Activated CD8-positive, alpha-beta memory T cell treated with anti-CD3 and anti-CD28 coated beads for 48 hours (primary cell): ENCODE data around the gene SYN1.
"Not testable (repeated sequence)": the region's sequence is repeated elsewhere in the genome, so short reads cannot be mapped to it uniquely, and the experiment has no call there.

Source experiments
- DNase-seq, 3 experiments: peaks; one replicate each; pipeline ENCODE4 v3.0.0-alpha.2; 2020; ENCODE audit warnings: low read depth in 2 of 3, low spot score in 2 of 3

SYN1 gene

GRCh38 chrX:47619486-47620302, at the start of gene SYN1:
SYN1 (minus strand) TSS chrX:47619857; CDS start chrX:47619728, 129 bp downstream.
- peak; percentile 29 to 62 (median 44) for DNase-seq

GRCh38 chrX:47665797-47666196, 46.1 kb upstream of the SYN1 start:
- not testable (repeated sequence) for DNase-seq

- DNase-seq, result no peak
Measured at GRCh38 chrX:47664737-47665136, 45.1 kb upstream of the SYN1 start.

- no peak for DNase-seq
Measured at GRCh38 chrX:47662144-47662657, 42.5 kb upstream of the SYN1 start.

- no peak for DNase-seq
Measured at GRCh38 chrX:47661539-47661938, 41.9 kb upstream of the SYN1 start.

- DNase-seq, result no peak
Measured at GRCh38 chrX:47659421-47659726, 39.7 kb upstream of the SYN1 start.

DNA sequence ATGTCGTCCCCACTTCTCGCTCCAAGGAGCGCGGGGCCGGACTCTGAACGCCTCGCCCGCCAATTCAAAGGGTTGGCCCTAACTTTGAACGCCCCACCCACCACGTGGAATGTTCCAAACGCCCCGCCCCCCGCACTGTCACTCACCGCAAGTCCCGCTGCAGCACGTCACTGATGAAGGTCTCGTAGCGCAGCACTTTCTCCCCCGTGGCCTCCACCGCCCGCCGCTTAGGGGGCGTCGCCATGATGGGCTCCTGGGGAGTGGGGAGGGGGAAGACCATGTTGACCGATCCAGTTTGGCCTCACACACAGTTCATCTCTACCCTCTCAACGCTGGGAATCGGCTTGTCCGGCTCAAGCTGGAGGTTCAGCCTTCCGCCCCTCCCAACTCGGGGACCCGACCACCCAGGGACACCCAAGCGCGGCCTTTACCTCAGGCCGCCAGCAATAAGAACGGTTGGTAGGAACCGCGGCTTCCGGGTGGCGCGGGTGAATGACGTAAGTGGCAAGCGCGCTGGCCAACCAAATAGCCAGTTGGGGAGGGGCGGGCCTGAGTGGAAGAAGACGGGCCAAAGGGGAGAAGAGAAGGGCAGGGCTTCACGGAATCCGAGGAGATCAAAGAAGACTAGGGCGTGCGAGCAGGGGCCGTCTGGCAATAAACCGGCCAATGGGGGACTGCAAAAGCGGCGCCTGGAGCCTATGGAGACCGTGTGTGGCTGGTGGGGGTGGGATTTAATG, 39.2 kb upstream of the SYN1 start, which contains the start of gene UXT:
Gene UXT (minus strand): TSS at position 497 of the 737 bp plus-strand sequence. CDS start 253 bp downstream, at position 244.
- DNase-seq, result peak; percentile 74 to 79 (median 76)

DNA sequence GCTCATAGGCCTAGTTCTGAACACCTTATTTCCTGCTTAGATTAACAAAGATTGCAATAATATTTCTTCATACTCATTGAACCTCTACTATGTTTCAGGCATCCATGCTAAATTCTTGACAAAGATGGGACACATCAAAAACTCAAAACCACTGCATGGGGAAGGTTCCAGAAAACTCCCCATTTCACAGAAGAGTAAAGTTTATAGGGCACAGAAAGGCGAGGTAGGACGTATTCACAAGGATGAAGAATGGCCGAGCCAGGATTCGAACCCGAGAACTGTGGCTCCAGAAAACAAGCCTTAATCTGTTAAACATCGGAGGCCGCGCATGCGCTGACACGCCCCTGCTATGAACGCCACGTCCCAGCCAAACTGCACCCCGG, 38.6 kb upstream of the SYN1 start:
- no peak for DNase-seq

DNA sequence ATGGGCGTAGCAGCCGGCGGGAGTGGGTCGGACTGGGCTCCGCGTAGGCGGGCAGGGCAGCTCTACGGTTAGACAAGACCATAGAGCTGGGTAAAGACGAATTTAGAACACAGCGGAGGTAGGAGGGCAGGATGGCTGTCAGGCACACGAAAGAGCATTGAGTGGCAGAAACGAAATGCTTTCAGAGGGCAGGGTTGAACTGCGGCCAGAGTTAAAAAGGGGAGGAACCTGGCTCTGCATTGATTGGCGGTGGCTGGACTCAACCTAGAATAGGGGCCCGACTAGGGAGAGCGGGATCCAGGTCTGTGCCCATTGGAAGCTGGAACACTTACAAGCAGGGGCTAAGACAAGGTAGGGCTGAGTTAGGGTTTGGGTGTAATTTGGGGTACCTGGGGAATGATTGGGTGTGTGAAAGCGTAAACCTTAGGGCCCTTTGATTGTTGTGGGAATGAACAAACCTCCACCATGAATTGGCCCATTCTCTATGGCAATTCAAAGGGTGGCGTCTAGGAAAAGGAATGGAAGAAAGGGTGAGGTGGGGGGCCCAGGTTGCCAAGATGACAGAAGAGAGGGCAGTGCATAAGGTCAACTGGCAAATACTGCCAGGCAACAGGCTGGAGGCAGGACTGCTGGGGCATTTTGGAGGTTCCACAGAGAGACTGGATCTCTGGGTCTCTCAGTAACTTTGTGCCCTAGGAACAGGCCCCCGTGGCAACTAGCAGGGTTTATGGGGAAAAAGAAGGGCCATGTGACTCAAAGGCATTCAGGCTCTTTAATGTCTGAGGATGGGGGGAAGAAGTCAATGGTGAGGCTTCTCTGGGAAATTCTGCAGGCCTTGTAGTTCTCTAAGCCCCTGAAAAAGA, 31.6 kb upstream of the SYN1 start:
- DNase-seq, result no peak

GRCh38 chrX:47650164-47651042, 30.7 kb upstream of the SYN1 start, which contains the start of gene ELK1:
ELK1 (minus strand) TSS chrX:47650563; CDS start chrX:47641441, 9,122 bp downstream.
- DNase-seq, result peak; percentile 37 to 74 (median 62)

GRCh38 chrX:47649781-47650163, 30.1 kb upstream of the SYN1 start:
- DNase-seq, result no peak

DNA sequence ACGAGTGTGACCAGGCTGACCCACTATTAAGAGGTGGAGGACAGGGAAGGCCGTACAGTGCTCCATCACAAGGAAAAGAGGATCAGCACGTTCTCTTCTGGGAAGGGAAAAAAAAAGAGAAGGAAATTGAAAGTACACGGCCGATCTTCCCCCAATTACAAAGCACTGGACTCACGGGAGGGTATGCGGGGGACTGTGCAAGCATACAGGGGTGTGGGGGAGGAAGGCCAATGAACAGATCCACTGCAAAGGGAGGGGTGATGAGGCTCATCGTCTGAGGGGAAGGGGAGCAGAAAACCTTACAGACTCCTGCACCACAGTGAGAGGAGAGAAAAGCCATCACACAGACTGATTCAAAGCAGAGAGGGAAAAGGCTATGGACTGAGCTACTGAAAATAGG, 29.6 kb upstream of the SYN1 start:
- DNase-seq, result no peak

DNA sequence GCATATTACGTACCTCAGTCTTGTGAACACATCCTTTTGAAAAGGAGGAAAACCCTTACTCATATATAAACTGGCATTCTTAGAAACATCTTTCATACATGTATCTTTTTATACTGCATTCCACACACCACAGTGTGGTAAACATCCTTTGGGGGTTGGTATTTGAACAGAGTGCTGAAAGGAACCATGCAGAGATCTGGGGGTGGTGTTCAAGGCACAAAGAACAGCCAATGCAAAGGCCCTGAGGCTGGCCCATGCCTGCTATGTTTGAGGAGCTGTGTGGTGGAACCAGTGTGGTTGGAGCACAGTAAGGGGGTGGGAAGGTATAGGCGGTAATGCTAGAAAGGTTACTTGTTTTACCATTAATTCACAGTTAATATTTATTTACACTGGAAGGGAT, 28.7 kb upstream of the SYN1 start:
- no peak for DNase-seq

DNA sequence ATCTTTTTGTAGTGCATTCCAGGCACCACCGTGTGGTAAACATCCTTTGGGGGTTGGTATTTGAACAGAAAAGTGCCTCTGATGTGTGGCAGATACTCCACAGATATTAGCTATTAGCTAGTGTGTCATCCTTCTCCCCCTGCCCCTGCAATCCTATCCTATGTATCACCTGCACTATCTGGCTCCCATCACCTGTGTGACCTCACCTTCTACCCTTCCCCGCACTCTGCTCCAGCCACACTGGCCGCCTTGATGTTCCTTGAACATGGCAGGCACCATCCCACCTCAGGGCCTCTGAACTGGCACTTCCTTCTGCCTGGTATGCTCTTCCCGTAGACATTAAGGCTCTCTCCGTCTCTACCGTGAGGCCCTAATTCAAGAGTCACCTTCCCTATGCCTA, 27.0 kb upstream of the SYN1 start:
- DNase-seq, result no peak

- DNase-seq, result no peak
Measured at GRCh38 chrX:47645530-47645929, 25.9 kb upstream of the SYN1 start.

DNA sequence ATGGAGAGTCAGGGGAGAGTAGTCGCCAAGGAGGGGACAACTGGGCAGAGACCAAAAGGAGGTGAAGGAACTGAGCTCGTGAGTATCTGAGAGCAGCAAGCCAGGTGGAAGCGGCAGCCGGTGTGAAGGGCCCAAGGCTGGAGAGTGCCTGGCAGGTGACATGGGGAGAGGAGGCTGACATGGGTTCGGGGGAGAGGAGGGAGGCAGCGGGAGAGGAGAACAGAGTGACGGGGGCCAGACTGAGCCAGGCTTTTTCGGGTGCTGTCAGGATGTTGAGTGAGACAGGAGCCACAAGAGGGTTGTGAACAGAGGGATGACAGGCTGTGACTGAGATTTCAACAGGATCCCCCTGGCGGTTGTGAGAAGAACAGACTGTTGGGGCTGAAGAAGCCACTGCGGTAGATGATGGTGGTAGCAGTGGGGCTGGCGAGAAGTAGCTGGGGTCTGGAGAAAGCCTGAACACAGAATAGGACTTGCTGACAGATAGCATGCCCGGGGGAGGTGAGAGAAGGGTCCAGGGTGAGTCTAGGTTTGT, 25.0 kb upstream of the SYN1 start:
- no peak for DNase-seq

DNA sequence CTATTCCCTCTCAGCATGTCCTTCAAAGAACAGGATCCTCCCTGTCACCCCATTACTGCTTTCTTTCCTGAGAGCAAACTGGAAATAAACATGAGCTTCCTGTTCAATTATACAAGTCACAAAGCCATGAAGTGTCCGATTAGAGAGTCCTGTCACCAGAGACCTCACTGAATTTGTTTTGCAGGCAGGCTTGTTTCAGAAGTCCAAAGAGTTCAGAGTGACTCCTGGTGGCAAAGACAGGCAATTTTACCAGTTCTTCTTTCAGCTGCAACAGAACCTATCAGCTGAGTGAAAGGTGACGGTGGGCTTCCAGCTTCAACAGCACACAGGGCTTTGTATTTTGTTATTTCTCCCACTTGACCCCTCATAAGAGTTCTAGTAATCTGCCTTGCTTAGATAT, 24.3 kb upstream of the SYN1 start:
- DNase-seq, result no peak

DNA sequence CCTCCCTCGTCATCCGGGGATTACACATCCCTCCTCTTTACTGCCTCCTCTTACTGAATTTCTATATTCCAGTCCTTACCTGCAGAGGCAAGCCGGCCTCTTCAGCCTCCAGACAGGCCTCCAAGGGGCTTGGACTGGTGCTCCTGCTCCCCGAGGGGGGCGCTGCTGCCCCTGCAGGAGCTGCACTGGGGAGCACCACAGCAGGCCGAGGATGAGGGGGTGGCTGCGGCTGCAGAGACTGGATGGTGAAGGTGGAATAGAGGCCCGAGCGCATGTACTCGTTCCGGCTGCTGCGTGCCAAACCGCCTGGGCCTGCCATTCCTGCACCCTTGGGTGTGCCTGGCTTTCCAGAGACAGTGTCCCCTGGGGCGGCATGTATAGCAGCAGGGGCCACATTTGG, 19.2 kb upstream of the SYN1 start:
- no peak for DNase-seq

DNA sequence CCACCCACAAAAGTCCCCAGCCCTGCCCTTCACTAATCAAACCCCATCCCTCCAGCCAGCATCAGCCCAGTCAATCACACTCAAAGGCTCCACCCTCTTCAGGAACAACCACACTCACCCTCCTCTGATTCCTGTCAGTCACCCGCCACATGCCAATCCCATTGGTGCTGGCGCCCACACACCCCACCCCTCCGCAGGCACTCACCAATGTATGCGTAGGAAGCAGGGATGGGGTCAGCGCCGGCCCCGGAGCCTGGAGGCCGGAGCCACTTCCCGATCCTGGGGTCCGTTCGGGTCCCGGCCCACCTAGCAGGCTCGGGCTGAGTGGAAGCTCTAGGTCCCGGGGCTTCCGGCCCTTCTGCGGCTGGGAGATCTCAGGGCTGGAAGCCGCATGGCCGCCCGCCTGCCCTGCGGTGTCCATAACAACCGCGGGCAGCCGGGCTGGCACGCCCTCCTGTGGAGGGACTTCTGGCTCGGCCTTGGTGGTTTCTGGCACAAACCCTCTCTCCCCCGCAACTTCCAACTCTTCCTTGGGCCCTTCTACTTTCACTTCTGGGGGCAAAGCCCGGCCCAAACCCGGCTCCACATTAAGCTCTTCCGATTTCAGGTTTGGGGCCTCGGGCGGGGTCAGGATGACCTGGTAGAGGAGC, 18.0 kb upstream of the SYN1 start:
- no peak for DNase-seq
